ENCODE results near the gene PSME2.

Gene PSME2

GRCh38 chr14:24184104-24184970, 37.9 kb upstream of the PSME2 start:
- DNase-seq (ENCODE audit: low read depth): no peak
- TF ChIP-seq CTCF (conservative IDR thresholded peaks at IDR 0.05; ENCODE audit: low read length): no peak
- no peak overlapping the region for H3K4me3 ChIP-seq (ENCODE audit: low read length)

- no peak for DNase-seq (ENCODE audit: low read depth)
- no peak for TF ChIP-seq CTCF (conservative IDR thresholded peaks at IDR 0.05; ENCODE audit: low read length)
- no peak overlapping the region for H3K4me3 ChIP-seq (ENCODE audit: low read length)
These were observed 36.6 kb upstream of the PSME2 start for GRCh38 chr14:24183014-24183481.

- TF ChIP-seq CTCF (conservative IDR thresholded peaks at IDR 0.05; ENCODE audit: low read length): no peak
- no peak overlapping the region for H3K4me3 ChIP-seq (ENCODE audit: low read length)
- DNase-seq (ENCODE audit: low read depth): no peak
These were observed 35.9 kb upstream of the PSME2 start for GRCh38 chr14:24182110-24182882.

- no peak for TF ChIP-seq CTCF (conservative IDR thresholded peaks at IDR 0.05; ENCODE audit: low read length)
- DNase-seq (ENCODE audit: low read depth): no peak
- H3K4me3 ChIP-seq (ENCODE audit: low read length): no peak overlapping the region
These were observed 35.1 kb upstream of the PSME2 start for GRCh38 chr14:24181371-24182077.

GRCh38 chr14:24179961-24180796, 33.8 kb upstream of the PSME2 start:
- peak; percentile 85 for DNase-seq (ENCODE audit: low read depth)
- TF ChIP-seq CTCF (conservative IDR thresholded peaks at IDR 0.05; ENCODE audit: low read length): no peak
- no peak overlapping the region for H3K4me3 ChIP-seq (ENCODE audit: low read length)

- no peak overlapping the region for H3K4me3 ChIP-seq (ENCODE audit: low read length)
- TF ChIP-seq CTCF (conservative IDR thresholded peaks at IDR 0.05; ENCODE audit: low read length): no peak
- DNase-seq (ENCODE audit: low read depth): no peak
These were observed 33.0 kb upstream of the PSME2 start for GRCh38 chr14:24179294-24179960.

Measured in AG10803 (cell line).